Measurements from ENCODE around the gene KCNQ1OT1.
A peak's percentile ranks its signal among the peaks of the same experiment; 100 is the strongest.

Gene KCNQ1OT1

GRCh38 chr11:2736577-2737225 is 36.9 kb upstream of the KCNQ1OT1 start:
- no peak for DNase-seq

- no peak for DNase-seq
These were observed 35.3 kb upstream of the KCNQ1OT1 start for GRCh38 chr11:2735053-2735589.

GRCh38 chr11:2734181-2735052 is 34.6 kb upstream of the KCNQ1OT1 start:
- DNase-seq, result no peak

- no peak for DNase-seq
These were observed 33.3 kb upstream of the KCNQ1OT1 start for GRCh38 chr11:2732940-2733628.

GRCh38 chr11:2732261-2732939 is 32.6 kb upstream of the KCNQ1OT1 start:
- DNase-seq, result peak; percentile 79

- no peak for DNase-seq
These were observed 31.6 kb upstream of the KCNQ1OT1 start for GRCh38 chr11:2731130-2732125.

GRCh38 chr11:2730272-2731129 is 30.7 kb upstream of the KCNQ1OT1 start:
- DNase-seq, result peak; percentile 18

- DNase-seq, result no peak
These were observed 30.0 kb upstream of the KCNQ1OT1 start for GRCh38 chr11:2729841-2730240.

- DNase-seq, result peak; percentile 88
These were observed 29.0 kb upstream of the KCNQ1OT1 start for GRCh38 chr11:2728663-2729332.

- DNase-seq, result no peak
These were observed 28.4 kb upstream of the KCNQ1OT1 start for GRCh38 chr11:2728128-2728662.

- DNase-seq, result no peak
These were observed 27.2 kb upstream of the KCNQ1OT1 start for GRCh38 chr11:2726964-2727363.

- DNase-seq, result no peak
These were observed 25.8 kb upstream of the KCNQ1OT1 start for GRCh38 chr11:2725368-2726300.

GRCh38 chr11:2724653-2725367 is 25.0 kb upstream of the KCNQ1OT1 start:
- DNase-seq, result no peak

GRCh38 chr11:2724104-2724503 is 24.3 kb upstream of the KCNQ1OT1 start:
- DNase-seq, result no peak

GRCh38 chr11:2722955-2723354 is 23.2 kb upstream of the KCNQ1OT1 start:
- no peak for DNase-seq

- DNase-seq, result no peak
These were observed 21.6 kb upstream of the KCNQ1OT1 start for GRCh38 chr11:2721210-2721916.

Measured in midbrain (tissue), 1 donor.